GM12878 (cell line): ENCODE data around the gene DNAJC16. TPM values are rescaled to one million over a fixed set of nuclear protein-coding genes. Genes with fewer than 3 reads are reported as not detected.

ENCODE experiments used
- ASH2L ChIP-seq: fragments of 300-600, 200-600 bp; sonication (generic); IDR thresholded peaks from 2 replicates; pipeline ENCODE4 v1.6.1; 2017; ENCODE audit warnings: low read depth, mild to moderate bottlenecking, borderline replicate concordance
- CTCF ChIP-seq, 3 experiments: IDR thresholded peaks in 2 of 3; conservative IDR thresholded peaks in 1 of 3; 2 replicates each; pipeline ENCODE4 v1.5.1; 2011; ENCODE audit warnings: low read depth in 3 of 3, low read length in 3 of 3, mild to moderate bottlenecking in 3 of 3, control low read depth in 2 of 3, moderate library complexity in 2 of 3, inconsistent platforms in 1 of 3, mixed read lengths in 1 of 3; ENCODE audit not compliant: control insufficient read depth in 2 of 3, insufficient read depth in 1 of 3; ENCODE audit errors: extremely low read depth in 1 of 3
- EGR1 ChIP-seq, 2 experiments: IDR thresholded peaks; 1 replicate in 1 of 2; 2 replicates in 1 of 2; pipeline ENCODE4 v1.6.1; 2011 to 2012; ENCODE audit warnings: low read depth in 2 of 2, low read length in 2 of 2, borderline replicate concordance in 1 of 2, mild to moderate bottlenecking in 1 of 2, moderate library complexity in 1 of 2
- GATAD2B ChIP-seq: fragments of 450-650 bp; conservative IDR thresholded peaks from 2 replicates; pipeline ENCODE4 v1.6.1; 2017; ENCODE audit warnings: low read depth, mild to moderate bottlenecking, moderate library complexity
- HDAC6 ChIP-seq: fragments of 200-600 bp; sonication (generic); IDR thresholded peaks from one replicate; pipeline ENCODE4 v1.8.0; 2017; ENCODE audit warnings: antibody characterized with exemption; ENCODE audit not compliant: unreplicated experiment
- IRF4 ChIP-seq: IDR thresholded peaks from 2 replicates; pipeline ENCODE4 v1.6.1; 2011; ENCODE audit warnings: low read depth, low read length
- MYC ChIP-seq: IDR thresholded peaks from 2 replicates; pipeline ENCODE4 v1.6.1; 2011; ENCODE audit warnings: mild to moderate bottlenecking, low read length, moderate library complexity, inconsistent platforms; ENCODE audit not compliant: insufficient read depth, insufficient replicate concordance, insufficient read length, severe bottlenecking
- NFYB ChIP-seq: IDR thresholded peaks from 2 replicates; pipeline ENCODE4 v1.6.1; 2011; ENCODE audit warnings: low read depth, mild to moderate bottlenecking, low read length, improper control_type of control experiment, moderate library complexity; ENCODE audit not compliant: insufficient read depth
- NR2C2 ChIP-seq: IDR thresholded peaks from 2 replicates; pipeline ENCODE4 v1.6.1; 2011; ENCODE audit warnings: borderline replicate concordance, low read depth; ENCODE audit not compliant: control insufficient read depth, insufficient read length
- POLR2AphosphoS2 ChIP-seq: IDR thresholded peaks from 2 replicates; pipeline ENCODE4 v1.6.1; 2011; ENCODE audit warnings: low read depth, mild to moderate bottlenecking, low read length, improper control_type of control experiment, moderate library complexity
- POU2F2 ChIP-seq: IDR thresholded peaks from 3 replicates; pipeline ENCODE4 v1.6.1; 2011; ENCODE audit warnings: low read depth, mild to moderate bottlenecking, low read length, borderline replicate concordance
- RCOR1 ChIP-seq: conservative IDR thresholded peaks from 2 replicates; pipeline ENCODE4 v1.6.1; 2012; ENCODE audit warnings: low read depth, low read length, improper control_type of control experiment
- SMAD5 ChIP-seq: IDR thresholded peaks from 2 replicates; pipeline ENCODE4 v1.6.1; 2016; ENCODE audit warnings: antibody characterized with exemption, low read depth
- SPI1 ChIP-seq: IDR thresholded peaks from 2 replicates; pipeline ENCODE4 v1.6.1; 2011; ENCODE audit warnings: low read depth, mild to moderate bottlenecking, low read length, moderate library complexity, borderline replicate concordance; ENCODE audit not compliant: insufficient read depth
- polyA plus RNA-seq, 11 experiments: library from polyadenylated mRNA; depleted of rRNA in 4 of 11; unstranded in 6 of 11; stranded (reverse) in 5 of 11; fragments of >200 nt; fragmentation: Nextera tagmentation in 4 of 11; fragmentation: Illumina TruSeq in 1 of 11; extraction: Ambion mirVana in 4 of 11; extraction: Trizol in 1 of 11; gene quantifications; 1 replicate in 1 of 11; 2 replicates in 10 of 11; pipeline versions ENCODE4 v1.2.1 to v1.2.3, GENCODE V29; 2011 to 2016; ENCODE audit warnings: inconsistent platforms in 2 of 11, missing spikeins in 2 of 11, low read depth in 1 of 11
- total RNA-seq, 4 experiments: library from RNA; depleted of rRNA in 3 of 4; stranded (reverse); fragments of >200 nt in 3 of 4; fragmentation: Illumina TruSeq in 1 of 4; extraction: Trizol in 1 of 4; gene quantifications; 2 replicates each; pipeline versions ENCODE4 v1.2.1 to v1.2.3, GENCODE V29; 2013 to 2021
- TF ChIP-seq, protein P1 (sequence below): fragments of 450-650 bp; IDR thresholded peaks from 2 replicates; pipeline ENCODE4 v1.6.1; 2016; ENCODE audit warnings: mild to moderate bottlenecking
- TF ChIP-seq, protein P2 (sequence below): IDR thresholded peaks from 2 replicates; pipeline ENCODE4 v1.6.1; 2012; ENCODE audit warnings: mild to moderate bottlenecking, low read depth, low read length
- TF ChIP-seq, protein P3 (sequence below): IDR thresholded peaks from 2 replicates; pipeline ENCODE4 v1.6.1; 2012; ENCODE audit warnings: low read depth, low read length, improper control_type of control experiment

Gene DNAJC16
- total and polyA plus RNA-seq, 10 of the 15 experiments (the other 5 are each of a cell fraction or from before 2014, with no cell fraction given), result 2.4 to 12.7 (median 7.8) TPM

GRCh38 chr1:15617173-15618076, 90.8 kb downstream of the DNAJC16 start, which contains the start of gene DDI2 (continued):
- TF ChIP-seq NFYB, result peak; percentile 36; the same call in 1 of the 2 replicates
- TF ChIP-seq POU2F2, result no peak; the same call in 2 of the 3 replicates
- peak; percentile 54 for TF ChIP-seq MYC
- TF ChIP-seq, protein P1, sequence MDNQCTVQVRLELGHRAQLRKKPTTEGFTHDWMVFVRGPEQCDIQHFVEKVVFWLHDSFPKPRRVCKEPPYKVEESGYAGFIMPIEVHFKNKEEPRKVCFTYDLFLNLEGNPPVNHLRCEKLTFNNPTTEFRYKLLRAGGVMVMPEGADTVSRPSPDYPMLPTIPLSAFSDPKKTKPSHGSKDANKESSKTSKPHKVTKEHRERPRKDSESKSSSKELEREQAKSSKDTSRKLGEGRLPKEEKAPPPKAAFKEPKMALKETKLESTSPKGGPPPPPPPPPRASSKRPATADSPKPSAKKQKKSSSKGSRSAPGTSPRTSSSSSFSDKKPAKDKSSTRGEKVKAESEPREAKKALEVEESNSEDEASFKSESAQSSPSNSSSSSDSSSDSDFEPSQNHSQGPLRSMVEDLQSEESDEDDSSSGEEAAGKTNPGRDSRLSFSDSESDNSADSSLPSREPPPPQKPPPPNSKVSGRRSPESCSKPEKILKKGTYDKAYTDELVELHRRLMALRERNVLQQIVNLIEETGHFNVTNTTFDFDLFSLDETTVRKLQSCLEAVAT, result peak; percentile 22; the same call in 1 of the 2 replicates
- TF ChIP-seq EGR1 (IDR thresholded peaks at IDR 0.05; ENCODE audit: borderline replicate concordance in 1 of 2, low read depth in 2 of 2, low read length in 2 of 2), result peak in 1 of 2 experiments; percentile 77; a peak in 2 of 3 replicates
- TF ChIP-seq CTCF (IDR thresholded peaks at IDR 0.05 in 2 of 3, conservative IDR thresholded peaks at IDR 0.05 in 1 of 3; ENCODE audit: control insufficient read depth in 2 of 3, extremely low read depth in 1 of 3, insufficient read depth in 1 of 3, low read depth in 3 of 3, low read length in 3 of 3), result no peak
- TF ChIP-seq POLR2AphosphoS2, result peak; percentile 63; the same call in 1 of the 2 replicates
- TF ChIP-seq NR2C2, result no peak
- no peak for TF ChIP-seq RCOR1
- TF ChIP-seq GATAD2B, result no peak; the same call in 1 of the 2 replicates
- TF ChIP-seq SMAD5, result no peak
- TF ChIP-seq, protein P2, sequence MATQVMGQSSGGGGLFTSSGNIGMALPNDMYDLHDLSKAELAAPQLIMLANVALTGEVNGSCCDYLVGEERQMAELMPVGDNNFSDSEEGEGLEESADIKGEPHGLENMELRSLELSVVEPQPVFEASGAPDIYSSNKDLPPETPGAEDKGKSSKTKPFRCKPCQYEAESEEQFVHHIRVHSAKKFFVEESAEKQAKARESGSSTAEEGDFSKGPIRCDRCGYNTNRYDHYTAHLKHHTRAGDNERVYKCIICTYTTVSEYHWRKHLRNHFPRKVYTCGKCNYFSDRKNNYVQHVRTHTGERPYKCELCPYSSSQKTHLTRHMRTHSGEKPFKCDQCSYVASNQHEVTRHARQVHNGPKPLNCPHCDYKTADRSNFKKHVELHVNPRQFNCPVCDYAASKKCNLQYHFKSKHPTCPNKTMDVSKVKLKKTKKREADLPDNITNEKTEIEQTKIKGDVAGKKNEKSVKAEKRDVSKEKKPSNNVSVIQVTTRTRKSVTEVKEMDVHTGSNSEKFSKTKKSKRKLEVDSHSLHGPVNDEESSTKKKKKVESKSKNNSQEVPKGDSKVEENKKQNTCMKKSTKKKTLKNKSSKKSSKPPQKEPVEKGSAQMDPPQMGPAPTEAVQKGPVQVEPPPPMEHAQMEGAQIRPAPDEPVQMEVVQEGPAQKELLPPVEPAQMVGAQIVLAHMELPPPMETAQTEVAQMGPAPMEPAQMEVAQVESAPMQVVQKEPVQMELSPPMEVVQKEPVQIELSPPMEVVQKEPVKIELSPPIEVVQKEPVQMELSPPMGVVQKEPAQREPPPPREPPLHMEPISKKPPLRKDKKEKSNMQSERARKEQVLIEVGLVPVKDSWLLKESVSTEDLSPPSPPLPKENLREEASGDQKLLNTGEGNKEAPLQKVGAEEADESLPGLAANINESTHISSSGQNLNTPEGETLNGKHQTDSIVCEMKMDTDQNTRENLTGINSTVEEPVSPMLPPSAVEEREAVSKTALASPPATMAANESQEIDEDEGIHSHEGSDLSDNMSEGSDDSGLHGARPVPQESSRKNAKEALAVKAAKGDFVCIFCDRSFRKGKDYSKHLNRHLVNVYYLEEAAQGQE, result no peak
- TF ChIP-seq, protein P3, sequence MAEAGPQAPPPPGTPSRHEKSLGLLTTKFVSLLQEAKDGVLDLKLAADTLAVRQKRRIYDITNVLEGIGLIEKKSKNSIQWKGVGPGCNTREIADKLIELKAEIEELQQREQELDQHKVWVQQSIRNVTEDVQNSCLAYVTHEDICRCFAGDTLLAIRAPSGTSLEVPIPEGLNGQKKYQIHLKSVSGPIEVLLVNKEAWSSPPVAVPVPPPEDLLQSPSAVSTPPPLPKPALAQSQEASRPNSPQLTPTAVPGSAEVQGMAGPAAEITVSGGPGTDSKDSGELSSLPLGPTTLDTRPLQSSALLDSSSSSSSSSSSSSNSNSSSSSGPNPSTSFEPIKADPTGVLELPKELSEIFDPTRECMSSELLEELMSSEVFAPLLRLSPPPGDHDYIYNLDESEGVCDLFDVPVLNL, result no peak
- TF ChIP-seq SPI1, result peak; percentile 6; the same call in 1 of the 2 replicates
- no peak for TF ChIP-seq HDAC6
- TF ChIP-seq IRF4, result 0 out of 2 replicates have a peak, but pooled peaks have one; percentile 10
- TF ChIP-seq ASH2L, result no peak
